Gastroesophageal sphincter (tissue), 4 donors: Measurements from ENCODE around the gene TSPAN11. TPM values are rescaled to one million over a fixed set of nuclear protein-coding genes. Genes with fewer than 3 reads are reported as not detected.

ENCODE experiments used
- ATAC-seq: fragments of 150-250 bp; one replicate; pipeline ENCODE4 v1.9.1; 2016; ENCODE audit warnings: mild to moderate bottlenecking, moderate library complexity
- H3K27ac ChIP-seq, 4 donors: fragments of 200-600 bp; sonication (generic) in 3 of 4; 1 replicate in 3 of 4; 2 replicates in 1 of 4; pipeline ENCODE4 v1.5.1; 2016 to 2019
- H3K27me3 ChIP-seq: fragments of 200-600 bp; sonication (generic); one replicate; pipeline ENCODE4 v1.5.1; 2019
- H3K36me3 ChIP-seq, 2 donors: fragments of 200-600 bp; sonication (generic); one replicate each; pipeline ENCODE4 v1.5.1; 2019; ENCODE audit warnings: control low read depth in 1 of 2
- H3K4me1 ChIP-seq, 3 donors: fragments of 200-600 bp; sonication (generic); 1 replicate in 2 of 3; 2 replicates in 1 of 3; pipeline ENCODE4 v1.5.1; 2016 to 2019; ENCODE audit warnings: control low read depth in 2 of 3
- H3K4me3 ChIP-seq, 2 donors: fragments of 200-600 bp; sonication (generic); one replicate each; pipeline ENCODE4 v1.5.1; 2019; ENCODE audit warnings: mild to moderate bottlenecking in 1 of 2, moderate library complexity in 1 of 2
- H3K9me3 ChIP-seq, 3 donors: fragments of 200-600 bp; sonication (generic); one replicate each; pipeline ENCODE4 v1.5.1; 2017 to 2019; ENCODE audit warnings: control low read depth in 2 of 3
- CTCF ChIP-seq, 4 experiments: fragments of 200-600 bp in 2 of 4; fragments of 450-650 bp in 2 of 4; sonication (generic) in 1 of 4; IDR thresholded peaks; one replicate each; pipeline ENCODE4 v1.5.1; 2017 to 2019; ENCODE audit warnings: antibody characterized with exemption in 4 of 4, mild to moderate bottlenecking in 2 of 4, moderate library complexity in 2 of 4
- EP300 ChIP-seq: sonication (generic); formaldehyde crosslinking; IDR thresholded peaks from one replicate; pipeline ENCODE4 v1.6.1; 2017; ENCODE audit warnings: antibody characterized with exemption, mild to moderate bottlenecking
- POLR2A ChIP-seq, 2 donors: fragments of 450-650 bp; IDR thresholded peaks; one replicate each; pipeline ENCODE4 v1.6.1; 2017; ENCODE audit warnings: antibody characterized with exemption in 2 of 2, mild to moderate bottlenecking in 2 of 2, moderate library complexity in 1 of 2
- POLR2AphosphoS5 ChIP-seq: sonication (generic); formaldehyde crosslinking; IDR thresholded peaks from one replicate; pipeline ENCODE4 v1.6.1; 2017; ENCODE audit warnings: antibody characterized with exemption
- WGBS, 2 donors: methylation state at CpG; one replicate each; pipeline ENCODE4 v1.1.5; 2018; ENCODE audit warnings: low coverage in 1 of 2; 5-methylcytosine and 5-hydroxymethylcytosine counted together
- total RNA-seq, 4 donors: library from RNA; depleted of rRNA; stranded (reverse); fragments of >200 nt; gene quantifications; one replicate each; pipeline ENCODE4 v1.1.0, GENCODE V29; 2016

Gene TSPAN11
- total RNA-seq, 4 donors from 2014 or later, result 4.8 to 15.9 (median 6.5) TPM

DNA sequence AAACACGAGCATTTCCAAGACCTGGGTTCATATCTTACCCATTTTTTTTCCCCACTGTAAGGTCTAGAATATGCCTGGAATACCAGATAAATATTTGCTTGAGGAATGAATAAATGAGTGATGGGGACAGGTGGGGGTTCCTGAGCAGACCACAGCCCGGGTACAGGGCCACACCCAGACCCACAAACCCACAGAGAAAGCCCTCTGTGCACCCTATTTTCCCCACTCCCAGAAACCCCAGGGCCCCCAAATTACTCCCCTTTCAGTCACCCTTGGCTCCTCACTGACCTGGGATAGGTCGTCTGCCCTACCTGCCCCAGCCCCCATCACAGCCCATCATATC, 80.6 kb downstream of the TSPAN11 start:
- Histone ChIP-seq H3K27ac (no peak overlapping the region), H3K4me1 (no peaks in the 10 kb centered on the region), H3K4me3 (no peak overlapping the region), H3K36me3 (no peaks in the 10 kb centered on the region), H3K9me3 (no peaks in the 10 kb centered on the region), H3K27me3 (no peaks in the 10 kb centered on the region)
- TF ChIP-seq POLR2AphosphoS5, result no peak
- TF ChIP-seq CTCF (IDR thresholded peaks at IDR 0.05), result no peak
- TF ChIP-seq POLR2A (IDR thresholded peaks at IDR 0.05), result no peak
- TF ChIP-seq EP300, result no peak
- ATAC-seq, result no peak
- WGBS, 2 donors, result 82 to 83% methylated on average over 2 of the region's 3 CpGs

DNA sequence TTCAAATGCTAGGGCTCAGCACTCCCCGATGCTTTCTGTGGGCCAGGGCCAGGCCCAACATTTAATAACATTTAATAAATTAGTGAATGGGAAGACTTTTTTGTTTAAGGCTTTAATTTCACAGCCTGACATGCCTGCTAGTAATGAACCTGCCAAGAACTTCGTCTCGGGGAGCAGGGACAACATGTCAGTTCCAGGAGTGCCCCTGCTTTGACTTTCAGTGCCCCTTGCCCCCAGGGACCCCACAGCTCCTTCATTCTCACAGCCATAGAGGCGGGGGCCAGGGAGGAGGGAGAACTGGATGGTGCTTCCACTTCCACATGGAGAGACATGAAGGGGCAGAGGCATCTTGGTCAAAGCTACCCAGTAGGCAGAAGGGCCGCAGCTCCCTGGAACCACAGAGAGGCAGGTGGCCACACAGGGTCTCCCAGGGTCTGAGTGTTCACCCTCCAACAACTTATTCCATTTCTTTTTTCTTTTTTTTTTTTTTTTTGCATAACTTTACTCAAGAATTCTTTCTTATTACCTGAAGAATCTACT, 81.2 kb downstream of the TSPAN11 start:
- Histone ChIP-seq H3K9me3 (no peaks in the 10 kb centered on the region), H3K27ac (no peak overlapping the region), H3K4me1 (no peaks in the 10 kb centered on the region), H3K27me3 (no peaks in the 10 kb centered on the region), H3K4me3 (no peak overlapping the region), H3K36me3 (no peaks in the 10 kb centered on the region)
- WGBS, 2 donors, result 50% methylated on average over 3 of the region's 5 CpGs; no CpG with 5 or more reads in 1 of the 2 donors
- ATAC-seq, result no peak
- TF ChIP-seq CTCF (IDR thresholded peaks at IDR 0.05), result no peak

GRCh38 chr12:31008241-31008761, 81.8 kb downstream of the TSPAN11 start:
- WGBS, 2 donors, result 80% methylated on average over 1 of the region's 6 CpGs; no CpG with 5 or more reads in 1 of the 2 donors
- ATAC-seq, result no peak
- Histone ChIP-seq H3K36me3 (no peaks in the 10 kb centered on the region), H3K9me3 (no peaks in the 10 kb centered on the region), H3K27ac (no peak overlapping the region), H3K4me3 (no peak overlapping the region), H3K4me1 (no peaks in the 10 kb centered on the region), H3K27me3 (no peaks in the 10 kb centered on the region)
- TF ChIP-seq POLR2AphosphoS5 (no peak), EP300 (no peak), CTCF (IDR thresholded peaks at IDR 0.05) (no peak), POLR2A (IDR thresholded peaks at IDR 0.05) (no peak)

- 74 to 84% methylated on average over 12 to 13 of the region's 19 CpGs for WGBS, 2 donors
- no peak for TF ChIP-seq POLR2AphosphoS5
- no peak for TF ChIP-seq POLR2A (IDR thresholded peaks at IDR 0.05)
- no peak for TF ChIP-seq CTCF (IDR thresholded peaks at IDR 0.05)
- no peak for TF ChIP-seq EP300
- H3K27me3 ChIP-seq, result no peaks in the 10 kb centered on the region
- no peaks in the 10 kb centered on the region for H3K36me3 ChIP-seq
- ATAC-seq, result no peak
- H3K27ac ChIP-seq, result no peak overlapping the region
- H3K9me3 ChIP-seq, result no peaks in the 10 kb centered on the region
- H3K4me1 ChIP-seq, result no peaks in the 10 kb centered on the region
- H3K4me3 ChIP-seq, result no peak overlapping the region
Observed at GRCh38 chr12:31008961-31009840, 82.7 kb downstream of the TSPAN11 start.

DNA sequence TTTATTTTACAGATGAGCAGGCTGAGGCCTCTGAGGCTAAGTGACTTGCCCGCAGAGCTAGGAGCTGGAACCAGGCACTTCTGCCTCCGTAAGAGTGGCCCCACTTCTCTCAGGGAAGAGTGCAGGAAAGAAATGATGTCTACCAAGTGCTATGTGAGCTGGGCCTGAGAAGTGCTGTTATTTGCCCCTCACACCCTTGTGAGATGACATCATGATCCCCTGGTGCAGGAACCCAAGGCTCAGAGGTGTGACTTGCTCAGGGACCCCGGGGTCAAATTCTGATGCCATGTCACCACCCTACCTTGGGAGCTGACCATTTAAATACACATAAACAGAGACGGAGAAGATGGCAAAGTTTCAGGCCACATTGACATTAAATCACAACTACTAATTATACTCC, 83.4 kb downstream of the TSPAN11 start:
- WGBS, 2 donors, result 77 to 81% methylated on average over 3 to 4 of the region's 4 CpGs
- Histone ChIP-seq H3K4me1 (no peaks in the 10 kb centered on the region), H3K4me3 (no peak overlapping the region), H3K27ac (no peak overlapping the region), H3K36me3 (no peaks in the 10 kb centered on the region), H3K9me3 (no peaks in the 10 kb centered on the region), H3K27me3 (no peaks in the 10 kb centered on the region)
- ATAC-seq, result no peak
- no peak for TF ChIP-seq EP300
- no peak for TF ChIP-seq CTCF (IDR thresholded peaks at IDR 0.05)
- no peak for TF ChIP-seq POLR2A (IDR thresholded peaks at IDR 0.05)
- no peak for TF ChIP-seq POLR2AphosphoS5
